Mucosa of rectum (tissue), 2 donors: Measurements from ENCODE around the gene RHBG.
"Not testable (repeated sequence)": the region's sequence is repeated elsewhere in the genome, so short reads cannot be mapped to it uniquely, and the experiment has no call there.

Experiments
- H3K27ac ChIP-seq, 2 donors: one replicate each; pipeline ENCODE4 v1.7.0; 2013; ENCODE audit warnings: inconsistent platforms in 2 of 2, low read depth in 2 of 2, low read length in 2 of 2
- H3K27me3 ChIP-seq, 2 donors: one replicate each; pipeline ENCODE4 v1.7.0; 2013; ENCODE audit warnings: low read length in 2 of 2; ENCODE audit not compliant: control insufficient read depth in 2 of 2, insufficient read depth in 2 of 2
- H3K36me3 ChIP-seq, 2 donors: one replicate each; pipeline ENCODE4 v1.7.0; 2013; ENCODE audit warnings: low read length in 2 of 2; ENCODE audit not compliant: control insufficient read depth in 2 of 2, insufficient read depth in 2 of 2
- H3K4me1 ChIP-seq, 2 donors: one replicate each; pipeline ENCODE4 v1.7.0; 2013; ENCODE audit warnings: low read length in 2 of 2, mild to moderate bottlenecking in 1 of 2; ENCODE audit not compliant: control insufficient read depth in 2 of 2, insufficient read depth in 2 of 2
- H3K4me3 ChIP-seq, 2 donors: one replicate each; pipeline ENCODE4 v1.7.0; 2013; ENCODE audit warnings: low read length in 2 of 2
- H3K9ac ChIP-seq, 2 donors: one replicate each; pipeline ENCODE4 v1.7.0; 2013; ENCODE audit warnings: low read length in 2 of 2, low read depth in 1 of 2, mild to moderate bottlenecking in 1 of 2
- H3K9me3 ChIP-seq, 2 donors: one replicate each; pipeline ENCODE4 v1.7.0; 2013; ENCODE audit warnings: low read length in 2 of 2; ENCODE audit not compliant: control insufficient read depth in 2 of 2
- donor health status: healthy.
- donor health status: Normal muscosa, but diverticular disease.

The RHBG gene

DNA sequence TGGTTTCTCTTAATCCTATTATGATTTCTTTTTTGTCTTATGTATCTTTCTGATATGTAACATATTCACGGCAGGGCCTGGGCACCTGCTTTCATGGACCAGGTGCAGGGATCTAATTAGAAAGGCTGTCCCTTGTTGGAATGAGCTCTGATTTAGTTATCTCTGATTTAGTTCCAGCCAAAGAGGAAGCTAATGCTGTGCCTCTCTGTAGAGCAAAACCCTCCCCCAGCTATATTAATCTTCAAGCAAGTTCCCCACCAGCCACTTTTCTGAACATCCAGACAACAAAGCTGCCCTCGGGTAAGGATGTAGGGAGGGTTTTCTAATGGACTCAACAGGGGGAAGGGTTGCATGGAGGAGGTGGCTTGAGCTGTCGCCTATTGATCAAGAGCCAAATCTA is 24.6 kb upstream of the RHBG start:
- H3K4me3 ChIP-seq: no peak overlapping the region
- H3K36me3 ChIP-seq: no peaks in the 10 kb centered on the region
- no peaks in the 10 kb centered on the region for H3K9me3 ChIP-seq
- peaks cover 0 to 2% of the 10 kb centered on the region in 2 donors for H3K27me3 ChIP-seq
- no peak overlapping the region for H3K9ac ChIP-seq
- no peak overlapping the region for H3K27ac ChIP-seq
- no peaks in the 10 kb centered on the region for H3K4me1 ChIP-seq

DNA sequence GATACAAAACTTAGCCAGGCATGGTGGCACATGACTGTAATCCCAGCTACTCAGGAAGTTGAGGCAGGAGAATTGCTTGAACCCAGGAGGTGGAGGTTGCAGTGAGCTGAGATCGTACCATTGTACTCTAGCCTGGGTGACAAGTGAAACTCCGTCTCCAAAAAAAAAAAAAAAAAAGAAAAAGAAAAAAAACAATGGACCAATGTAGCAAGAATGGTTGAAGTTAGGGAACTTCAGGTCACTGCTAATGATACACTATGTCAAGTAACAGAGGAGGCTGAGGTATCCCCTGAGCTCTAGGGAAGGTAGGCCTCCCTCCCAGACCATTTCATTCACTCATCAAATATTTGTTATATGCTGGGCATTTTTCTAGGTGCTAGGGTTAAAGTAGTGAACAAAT is 23.0 kb upstream of the RHBG start:
- not testable (repeated sequence) for H3K4me1 ChIP-seq, H3K9me3 ChIP-seq, H3K9ac ChIP-seq, H3K27me3 ChIP-seq, H3K4me3 ChIP-seq, H3K36me3 ChIP-seq, H3K27ac ChIP-seq

DNA sequence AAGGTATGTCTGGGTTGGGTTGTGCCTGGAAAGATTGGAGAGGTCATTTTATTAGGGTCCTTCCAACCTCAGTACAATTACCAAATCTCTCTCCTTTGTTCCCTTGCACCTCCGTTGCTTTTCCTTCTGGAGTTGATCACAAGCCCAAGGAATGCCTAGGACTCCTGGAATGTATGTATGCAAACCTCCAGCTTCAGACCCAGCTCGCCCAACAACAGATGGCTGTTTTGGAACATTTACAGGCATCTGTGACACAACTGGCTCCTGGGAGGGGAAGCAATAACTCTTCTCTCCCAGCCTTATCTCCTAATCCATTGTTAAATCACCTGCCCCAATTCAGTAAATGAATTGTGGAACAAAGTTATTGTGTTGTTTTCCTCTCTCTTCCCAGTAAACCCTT is 22.4 kb upstream of the RHBG start:
- H3K36me3 ChIP-seq: no peaks in the 10 kb centered on the region
- no peaks in the 10 kb centered on the region for H3K4me1 ChIP-seq
- no peak overlapping the region for H3K9ac ChIP-seq
- no peak overlapping the region for H3K27ac ChIP-seq
- no peaks in the 10 kb centered on the region for H3K9me3 ChIP-seq
- peaks cover 0 to 2% of the 10 kb centered on the region in 2 donors for H3K27me3 ChIP-seq
- no peak overlapping the region for H3K4me3 ChIP-seq

DNA sequence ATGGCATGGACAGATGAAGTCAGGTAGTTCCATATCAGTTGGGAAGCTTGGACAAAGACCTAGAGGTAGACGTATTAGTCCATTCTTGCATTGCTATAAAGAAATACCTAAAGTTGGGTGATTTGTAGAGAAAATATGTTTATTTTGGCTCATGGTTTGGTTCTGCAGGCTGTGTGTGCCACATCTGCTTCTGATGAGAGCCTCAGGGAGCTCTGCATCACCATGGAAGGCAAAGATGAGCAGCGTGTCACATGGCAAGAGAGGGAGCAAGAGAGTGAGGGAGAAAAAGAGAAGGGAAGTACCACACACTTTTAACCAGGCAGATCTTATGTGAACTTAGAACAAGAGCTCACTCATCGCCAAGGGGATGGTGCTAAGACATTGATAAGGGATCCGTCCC is 21.7 kb upstream of the RHBG start:
- Histone ChIP-seq H3K9me3 (no peaks in the 10 kb centered on the region), H3K27ac (no peak overlapping the region), H3K9ac (no peak overlapping the region), H3K36me3 (no peaks in the 10 kb centered on the region), H3K27me3 (peaks cover 0 to 2% of the 10 kb centered on the region in 2 donors), H3K4me3 (no peak overlapping the region), H3K4me1 (no peaks in the 10 kb centered on the region)

DNA sequence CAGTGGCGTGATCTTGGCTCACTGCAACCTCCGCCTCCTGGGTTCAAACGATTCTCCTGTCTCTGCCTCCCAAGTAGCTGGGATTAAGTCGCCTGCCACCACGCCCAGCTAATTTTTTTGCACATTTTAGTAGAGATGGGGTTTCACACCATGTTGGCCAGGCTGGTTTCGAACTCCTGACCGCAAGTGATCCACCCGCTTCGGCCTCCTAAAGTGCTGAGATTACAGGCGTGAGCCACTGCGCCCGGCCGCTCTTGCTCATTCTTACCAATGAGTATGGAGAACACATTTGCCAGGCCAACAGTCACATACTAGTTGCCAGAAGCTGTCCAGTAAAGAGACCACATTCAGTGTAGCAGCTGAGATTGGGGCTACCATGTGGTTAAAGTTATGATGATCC is 16.5 kb upstream of the RHBG start:
- H3K36me3 ChIP-seq, H3K4me1 ChIP-seq, H3K9ac ChIP-seq, H3K27ac ChIP-seq, H3K9me3 ChIP-seq, H3K4me3 ChIP-seq: not testable (repeated sequence)
- H3K27me3 ChIP-seq: peaks cover 6 to 12% of the 10 kb centered on the region in 2 donors

DNA sequence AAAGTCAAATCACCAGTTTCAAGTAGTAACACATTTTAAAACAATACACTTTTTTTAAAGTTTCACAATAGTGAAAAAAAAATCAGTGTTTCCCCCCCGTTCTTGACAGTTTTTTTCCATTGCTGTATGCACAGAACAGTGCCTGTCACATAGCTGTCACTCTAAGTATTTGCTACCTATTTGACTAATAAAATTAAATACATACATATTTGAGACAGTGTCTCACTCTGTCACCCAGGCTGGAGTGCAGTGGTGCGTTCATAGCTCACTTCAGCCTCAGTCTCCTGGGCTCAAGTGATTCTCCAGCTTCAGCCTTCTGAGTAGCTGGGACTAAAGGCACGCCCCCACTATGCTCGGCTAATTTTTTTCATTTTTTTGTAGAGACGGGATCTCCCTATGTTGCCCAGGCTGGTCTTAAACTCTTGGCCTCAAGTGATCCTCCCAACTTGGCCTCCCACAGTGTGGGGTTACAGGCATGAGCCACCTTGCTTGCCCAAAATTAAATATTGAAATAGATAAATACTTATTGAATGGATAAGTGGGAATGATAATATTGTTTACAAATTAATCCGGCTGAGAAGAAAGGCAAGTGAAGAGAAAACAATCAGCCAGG is 12.6 kb upstream of the RHBG start:
- H3K9ac ChIP-seq: no peak overlapping the region
- peaks cover 0 to 2% of the 10 kb centered on the region in 2 donors for H3K4me1 ChIP-seq
- no peaks in the 10 kb centered on the region for H3K9me3 ChIP-seq
- H3K4me3 ChIP-seq: no peak overlapping the region
- H3K27ac ChIP-seq: no peak overlapping the region
- no peaks in the 10 kb centered on the region for H3K36me3 ChIP-seq
- peaks cover 7 to 13% of the 10 kb centered on the region in 2 donors for H3K27me3 ChIP-seq

DNA sequence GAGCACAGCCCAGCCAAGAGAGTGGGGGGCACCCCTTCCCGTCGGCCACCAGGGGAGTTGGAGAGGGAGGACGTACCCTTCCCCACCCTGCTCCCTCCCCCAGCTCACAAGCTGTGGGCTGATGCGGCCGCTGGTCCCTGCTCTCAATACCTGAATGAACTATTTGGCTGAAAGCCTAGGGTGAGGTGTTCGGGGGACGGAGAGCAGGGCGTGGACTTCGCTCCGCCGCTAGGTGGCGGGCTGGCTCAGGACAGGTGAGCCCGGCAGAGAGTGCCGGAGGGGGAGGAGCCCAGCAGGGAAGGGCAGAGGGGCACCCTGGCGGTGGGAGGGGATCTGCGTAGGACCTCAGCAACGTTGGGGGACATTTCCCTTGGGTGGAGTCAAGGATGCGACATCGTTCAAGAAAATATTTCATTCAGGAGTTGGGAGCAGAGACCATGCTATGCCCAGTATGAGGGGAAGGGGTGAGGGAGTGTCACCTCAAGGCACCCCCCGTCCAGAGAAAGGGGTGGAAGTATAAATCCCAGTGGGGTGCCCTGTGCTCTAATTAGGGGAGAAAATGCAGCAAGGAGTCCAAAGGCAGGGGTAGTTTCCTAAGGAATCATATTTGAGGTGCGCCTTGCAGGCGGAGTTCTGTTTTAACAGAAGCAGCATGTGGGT is 12.0 kb upstream of the RHBG start:
- Histone ChIP-seq H3K27ac (no peak overlapping the region), H3K4me1 (peaks cover 0 to 2% of the 10 kb centered on the region in 2 donors), H3K4me3 (no peak overlapping the region), H3K9ac (no peak overlapping the region), H3K27me3 (peaks cover 7 to 13% of the 10 kb centered on the region in 2 donors), H3K36me3 (no peaks in the 10 kb centered on the region), H3K9me3 (no peaks in the 10 kb centered on the region)

DNA sequence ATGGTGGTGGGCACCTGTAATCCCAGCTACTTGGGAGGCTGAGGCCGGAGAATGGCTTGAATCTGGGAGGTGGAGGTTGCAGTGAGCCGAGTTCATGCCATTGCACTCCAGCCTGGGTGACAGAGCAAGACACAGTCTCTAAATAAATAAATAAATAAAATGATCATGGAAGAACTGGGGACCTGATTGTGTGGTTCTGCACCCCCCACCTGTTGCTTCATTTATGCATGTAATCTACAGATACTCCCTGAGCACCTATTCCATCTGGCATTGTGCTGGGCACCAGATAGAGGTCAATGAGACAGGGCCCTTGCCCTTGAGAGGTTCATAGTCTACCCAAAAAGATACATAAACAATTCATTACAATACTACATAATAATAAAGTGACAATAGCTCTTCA is 11.0 kb upstream of the RHBG start:
- Histone ChIP-seq H3K4me3 (no peak overlapping the region), H3K27me3 (peaks cover 7 to 13% of the 10 kb centered on the region in 2 donors), H3K36me3 (no peaks in the 10 kb centered on the region)

DNA sequence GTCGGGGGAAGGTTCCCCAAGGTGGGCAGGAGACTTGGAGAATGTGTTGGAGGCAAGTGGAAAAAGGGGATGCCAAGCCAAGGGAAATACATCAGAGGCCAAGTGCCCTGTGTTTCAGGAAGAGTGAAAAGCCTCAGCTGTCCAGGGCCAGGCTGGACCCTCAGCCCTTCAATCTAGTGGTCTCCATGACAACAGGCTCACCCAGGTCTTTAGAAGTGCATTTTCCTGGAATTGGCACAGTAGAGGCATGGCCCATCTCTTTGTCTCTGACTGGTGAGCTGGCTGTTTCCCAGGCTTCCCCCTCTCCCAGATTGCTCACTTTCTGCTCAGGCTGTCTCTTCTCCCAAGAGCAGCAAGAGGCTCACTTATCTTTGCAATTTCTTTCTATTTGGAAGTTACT is 10.4 kb upstream of the RHBG start:
- Histone ChIP-seq H3K4me1 (peaks cover 0 to 2% of the 10 kb centered on the region in 2 donors), H3K27ac (no peak overlapping the region), H3K27me3 (peaks cover 7 to 13% of the 10 kb centered on the region in 2 donors), H3K36me3 (no peaks in the 10 kb centered on the region), H3K9me3 (no peaks in the 10 kb centered on the region), H3K9ac (no peak overlapping the region), H3K4me3 (no peak overlapping the region)

More for the DNA sequence above, 11.0 kb upstream of the RHBG start:
- no peak overlapping the region for H3K27ac ChIP-seq
- no peaks in the 10 kb centered on the region for H3K9me3 ChIP-seq
- peaks cover 0 to 2% of the 10 kb centered on the region in 2 donors for H3K4me1 ChIP-seq
- H3K9ac ChIP-seq: no peak overlapping the region

DNA sequence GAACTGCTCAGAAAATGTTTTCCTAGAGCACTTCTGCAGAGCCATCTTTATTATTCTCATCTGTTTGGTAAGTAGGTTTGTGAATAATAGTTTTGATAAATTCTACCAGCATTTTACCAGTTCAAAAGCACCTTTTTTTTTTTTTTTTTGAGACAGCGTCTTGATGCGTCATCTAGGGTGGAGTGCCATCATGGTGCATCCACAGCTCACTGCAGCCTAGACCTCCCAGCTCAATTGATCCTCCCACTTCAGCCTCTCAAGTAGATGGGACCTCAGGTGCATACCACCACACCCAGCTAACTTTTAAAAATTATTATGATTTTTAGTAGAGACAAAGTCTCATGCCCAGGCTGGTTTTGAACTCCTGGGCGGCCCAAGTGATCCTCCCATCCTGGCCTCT is 9.8 kb upstream of the RHBG start:
- no peak overlapping the region for H3K9ac ChIP-seq
- H3K27ac ChIP-seq: no peak overlapping the region
- H3K9me3 ChIP-seq: no peaks in the 10 kb centered on the region
- peaks cover 7 to 11% of the 10 kb centered on the region in 2 donors for H3K27me3 ChIP-seq
- H3K36me3 ChIP-seq: no peaks in the 10 kb centered on the region
- no peak overlapping the region for H3K4me3 ChIP-seq
- peaks cover 0 to 2% of the 10 kb centered on the region in 2 donors for H3K4me1 ChIP-seq
